Stomach smooth muscle (tissue), 2 donors: Measurements from ENCODE around the gene FIGNL2.

Source experiments
- H3K27ac ChIP-seq: one replicate; pipeline ENCODE4 v1.7.0; 2013; ENCODE audit warnings: mild to moderate bottlenecking, low read length, inconsistent platforms
- H3K27me3 ChIP-seq, 2 donors: one replicate each; pipeline ENCODE4 v1.7.0; 2013; ENCODE audit warnings: low read length in 2 of 2; ENCODE audit not compliant: insufficient read depth in 2 of 2, control insufficient read depth in 1 of 2
- H3K36me3 ChIP-seq, 2 donors: one replicate each; pipeline ENCODE4 v1.7.0; 2013; ENCODE audit warnings: low read length in 2 of 2; ENCODE audit not compliant: control insufficient read depth in 2 of 2, insufficient read depth in 2 of 2
- H3K4me1 ChIP-seq: one replicate; pipeline ENCODE4 v1.7.0; 2013; ENCODE audit warnings: low read length; ENCODE audit not compliant: control insufficient read depth, insufficient read depth
- H3K4me3 ChIP-seq, 2 donors: one replicate each; pipeline ENCODE4 v1.7.0; 2013; ENCODE audit warnings: low read length in 2 of 2
- H3K9ac ChIP-seq, 2 donors: one replicate each; pipeline ENCODE4 v1.7.0; 2013; ENCODE audit warnings: low read length in 2 of 2, mild to moderate bottlenecking in 1 of 2
- H3K9me3 ChIP-seq, 2 donors: one replicate each; pipeline ENCODE4 v1.7.0; 2013; ENCODE audit warnings: low read length in 2 of 2; ENCODE audit not compliant: control insufficient read depth in 2 of 2
- donor health status: healthy.
- donor health status: Pancreatic carcinoma.

Gene FIGNL2

GRCh38 chr12:51866762-51867161 is 18.2 kb upstream of the FIGNL2 start:
- Histone ChIP-seq H3K4me3 (no peak overlapping the region), H3K4me1 (peaks cover 28% of the 10 kb centered on the region), H3K9me3 (no peaks in the 10 kb centered on the region), H3K9ac (no peak overlapping the region), H3K27ac (no peak overlapping the region), H3K36me3 (no peaks in the 10 kb centered on the region), H3K27me3 (peaks cover 35 to 48% of the 10 kb centered on the region in 2 donors)

- peaks cover 28% of the 10 kb centered on the region for H3K4me1 ChIP-seq
These were observed 17.8 kb upstream of the FIGNL2 start for GRCh38 chr12:51866324-51866723.

GRCh38 chr12:51865757-51866270 is 17.3 kb upstream of the FIGNL2 start:
- Histone ChIP-seq H3K36me3 (no peaks in the 10 kb centered on the region), H3K9ac (no peak overlapping the region), H3K4me3 (no peak overlapping the region), H3K27ac (no peak overlapping the region), H3K27me3 (peaks cover 32 to 54% of the 10 kb centered on the region in 2 donors), H3K9me3 (no peaks in the 10 kb centered on the region), H3K4me1 (peaks cover 28% of the 10 kb centered on the region)

More at GRCh38 chr12:51866324-51866723, 17.8 kb upstream of the FIGNL2 start:
- Histone ChIP-seq H3K9ac (no peak overlapping the region), H3K9me3 (no peaks in the 10 kb centered on the region), H3K27ac (no peak overlapping the region), H3K27me3 (peaks cover 35 to 50% of the 10 kb centered on the region in 2 donors), H3K36me3 (no peaks in the 10 kb centered on the region), H3K4me3 (no peak overlapping the region)

- Histone ChIP-seq H3K9me3 (no peaks in the 10 kb centered on the region), H3K27me3 (peaks cover 26 to 53% of the 10 kb centered on the region in 2 donors), H3K27ac (no peak overlapping the region), H3K4me1 (peaks cover 28% of the 10 kb centered on the region), H3K36me3 (no peaks in the 10 kb centered on the region), H3K4me3 (no peak overlapping the region), H3K9ac (no peak overlapping the region)
These were observed 16.5 kb upstream of the FIGNL2 start for GRCh38 chr12:51864833-51865670.

GRCh38 chr12:51863933-51864832 is 15.7 kb upstream of the FIGNL2 start:
- H3K9me3 ChIP-seq, result no peaks in the 10 kb centered on the region
- peaks cover 24% of the 10 kb centered on the region for H3K4me1 ChIP-seq
- no peak overlapping the region for H3K9ac ChIP-seq
- H3K27me3 ChIP-seq, result peaks cover 21 to 45% of the 10 kb centered on the region in 2 donors
- H3K36me3 ChIP-seq, result no peaks in the 10 kb centered on the region
- peak overlapping the region; percentile 35 to 66 for H3K4me3 ChIP-seq
- H3K27ac ChIP-seq, result no peak overlapping the region

DNA sequence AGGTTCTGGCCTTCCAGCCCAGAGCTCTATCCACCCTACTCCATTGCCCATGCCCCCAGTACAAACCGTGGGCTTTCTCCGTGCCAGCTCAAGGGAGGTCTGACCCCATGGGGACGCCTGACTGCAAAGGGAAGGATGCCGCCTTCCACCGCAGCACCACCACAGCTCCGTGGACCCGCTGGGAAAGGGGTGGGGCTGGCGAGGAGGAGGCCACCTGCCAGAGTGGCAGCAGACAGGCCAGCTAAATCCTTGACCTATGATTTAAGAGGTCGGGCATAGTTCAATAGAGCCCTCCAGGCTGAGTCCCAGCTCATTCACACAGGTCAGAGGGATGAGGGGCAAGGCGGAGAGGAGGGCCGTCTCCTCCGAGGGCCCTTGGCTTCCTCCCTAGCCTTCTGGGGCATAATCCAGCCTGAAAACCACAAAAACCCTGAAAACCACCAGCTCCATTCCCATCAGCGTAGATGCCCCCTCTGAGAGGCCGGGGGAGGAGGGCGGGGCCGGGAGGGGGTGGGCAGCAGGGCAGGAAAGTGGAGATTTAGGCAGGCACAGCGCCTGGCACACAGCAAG is 14.9 kb upstream of the FIGNL2 start:
- Histone ChIP-seq H3K9ac (no peak overlapping the region), H3K4me3 (peak overlapping the region; percentile 35 to 66), H3K27ac (no peak overlapping the region), H3K9me3 (no peaks in the 10 kb centered on the region), H3K36me3 (no peaks in the 10 kb centered on the region), H3K27me3 (peaks cover 18 to 39% of the 10 kb centered on the region in 2 donors), H3K4me1 (peaks cover 18% of the 10 kb centered on the region)

GRCh38 chr12:51862947-51863346 is 14.4 kb upstream of the FIGNL2 start:
- H3K9ac ChIP-seq, result no peak overlapping the region
- H3K4me3 ChIP-seq, result no peak overlapping the region
- no peaks in the 10 kb centered on the region for H3K9me3 ChIP-seq
- H3K27ac ChIP-seq, result no peak overlapping the region
- peaks cover 14 to 34% of the 10 kb centered on the region in 2 donors for H3K27me3 ChIP-seq
- H3K36me3 ChIP-seq, result no peaks in the 10 kb centered on the region
- H3K4me1 ChIP-seq, result peaks cover 18% of the 10 kb centered on the region

DNA sequence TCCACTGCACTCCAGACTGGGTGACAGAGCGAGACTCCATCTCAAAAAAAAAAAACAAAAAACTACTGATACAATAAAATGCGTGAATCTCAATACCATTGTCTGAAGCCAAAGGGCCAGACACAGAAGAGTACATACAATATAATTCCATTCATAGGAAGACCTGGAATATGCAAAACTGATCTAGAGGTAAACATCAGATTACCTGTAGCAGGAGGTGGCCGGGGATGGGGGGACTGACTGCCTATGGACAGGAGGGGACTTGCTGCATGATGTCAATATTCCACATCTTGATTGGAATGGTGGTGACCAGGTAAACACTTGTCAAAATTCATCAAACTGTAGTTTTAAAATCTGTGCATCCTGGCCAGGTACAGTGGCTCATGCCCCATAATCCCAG is 12.5 kb upstream of the FIGNL2 start:
- H3K4me3 ChIP-seq, result no peak overlapping the region
- H3K4me1 ChIP-seq, result peaks cover 19% of the 10 kb centered on the region
- H3K36me3 ChIP-seq, result no peaks in the 10 kb centered on the region
- H3K9ac ChIP-seq, result no peak overlapping the region
- no peaks in the 10 kb centered on the region for H3K9me3 ChIP-seq
- no peak overlapping the region for H3K27ac ChIP-seq
- H3K27me3 ChIP-seq, result peaks cover 19 to 34% of the 10 kb centered on the region in 2 donors

GRCh38 chr12:51855586-51856428 is 7.3 kb upstream of the FIGNL2 start:
- Histone ChIP-seq H3K36me3 (no peaks in the 10 kb centered on the region), H3K27ac (no peak overlapping the region), H3K9ac (no peak overlapping the region), H3K9me3 (no peaks in the 10 kb centered on the region), H3K4me1 (peaks cover 6% of the 10 kb centered on the region), H3K27me3 (peaks cover 9 to 14% of the 10 kb centered on the region in 2 donors), H3K4me3 (peak overlapping the region in 1 of 2 donors; percentile 58)
